Stimulated activated naive CD8-positive, alpha-beta T cell treated with anti-CD3 and anti-CD28 coated beads, Interleukin-15, Interleukin-2, amounts not matched to agents 100 U/mL and 50 U/mL, for 24 hours (primary cell): ENCODE data around the gene LAMC1.
A peak's percentile ranks its signal among the peaks of the same experiment; 100 is the strongest.

Experiments
- ATAC-seq: fragments of 150-1000 bp; cut with Tn5 transposase; one replicate; pipeline ENCODE4 v1.10.0; 2021
- DNase-seq: peaks from one replicate; pipeline ENCODE4 v3.0.0; 2021

The LAMC1 gene

DNA sequence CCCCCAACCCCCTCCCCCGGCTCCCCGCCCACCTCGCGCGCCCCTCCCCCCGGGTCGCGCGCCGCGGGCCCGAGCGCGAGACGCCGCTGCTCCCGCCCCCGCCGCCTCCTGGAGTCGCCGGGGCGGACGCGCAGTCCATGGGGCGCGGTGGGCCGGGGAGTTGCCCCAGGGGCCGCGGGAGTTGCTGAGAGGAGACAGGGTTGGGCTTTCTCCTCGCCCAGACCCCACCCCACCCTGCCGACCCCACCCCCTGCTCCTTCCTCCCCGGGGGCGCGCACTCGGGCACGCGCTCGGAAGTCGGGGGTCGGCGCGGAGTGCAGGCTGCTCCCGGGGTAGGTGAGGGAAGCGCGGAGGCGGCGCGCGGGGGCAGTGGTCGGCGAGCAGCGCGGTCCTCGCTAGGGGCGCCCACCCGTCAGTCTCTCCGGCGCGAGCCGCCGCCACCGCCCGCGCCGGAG is at the start of gene LAMC1:
Gene LAMC1, plus strand, starts transcription at position 275 of the 455 bp plus-strand sequence. CDS start 297 bp downstream, outside the sequence.
- peak; percentile 35 for DNase-seq
- peak; percentile 26 for ATAC-seq

DNA sequence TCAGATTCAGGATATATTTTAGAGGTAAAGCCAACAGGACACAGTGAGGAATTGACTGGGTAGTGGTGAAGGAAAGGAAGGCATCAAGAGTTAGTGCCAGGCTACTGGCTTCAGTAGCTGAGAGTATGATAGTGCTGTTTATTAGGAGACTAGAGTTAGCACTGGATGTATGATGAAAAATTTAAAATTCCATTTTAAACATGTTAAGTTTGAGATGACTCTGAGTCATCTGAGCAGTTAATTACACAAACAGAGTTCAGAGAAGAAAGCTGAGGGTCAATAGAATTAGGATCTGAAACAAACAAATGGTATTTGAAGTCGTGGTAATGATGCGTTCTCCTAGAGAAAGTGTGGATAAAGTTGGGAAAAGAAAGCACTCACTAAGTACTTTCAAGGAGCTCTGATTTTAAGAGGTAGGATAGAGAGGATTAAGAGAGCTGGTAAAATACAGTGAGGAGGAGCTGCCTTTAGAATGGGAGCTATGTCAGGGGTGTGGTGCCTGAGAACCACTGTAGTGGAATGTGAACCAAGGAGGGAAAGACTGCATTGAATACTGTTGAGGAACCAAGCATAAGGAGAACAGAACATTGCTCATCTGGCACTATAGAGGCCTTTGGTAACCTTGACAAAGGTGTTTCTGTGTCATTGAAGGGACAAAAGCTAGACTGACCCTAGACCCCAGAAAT is 48.6 kb upstream of the LAMC1 start:
- DNase-seq, result no peak
- ATAC-seq, result no peak

DNA sequence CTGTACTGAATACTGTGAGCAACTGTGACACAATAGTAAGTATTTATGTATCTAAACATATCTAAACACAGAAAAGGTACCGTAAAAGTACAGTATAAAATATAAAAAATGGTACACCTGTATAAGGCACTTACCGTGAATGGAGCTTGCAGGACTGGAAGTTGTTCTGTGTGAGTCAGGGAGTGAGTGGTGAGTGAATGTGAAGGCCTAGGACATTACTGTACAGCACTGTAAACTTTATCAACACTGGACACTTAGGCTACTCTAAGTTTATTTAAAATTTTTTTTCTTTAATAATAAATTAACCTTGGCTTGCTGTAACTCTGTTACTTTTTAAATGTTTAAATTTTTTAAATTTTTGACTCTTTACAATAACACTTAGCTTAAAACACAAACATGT is 45.7 kb upstream of the LAMC1 start:
- ATAC-seq (no peak), DNase-seq (no peak)

- DNase-seq (no peak), ATAC-seq (no peak)
Observed at GRCh38 chr1:182978151-182978853, 44.9 kb upstream of the LAMC1 start.

GRCh38 chr1:182984138-182984537 is 39.1 kb upstream of the LAMC1 start:
- ATAC-seq, result no peak
- DNase-seq, result no peak

DNA sequence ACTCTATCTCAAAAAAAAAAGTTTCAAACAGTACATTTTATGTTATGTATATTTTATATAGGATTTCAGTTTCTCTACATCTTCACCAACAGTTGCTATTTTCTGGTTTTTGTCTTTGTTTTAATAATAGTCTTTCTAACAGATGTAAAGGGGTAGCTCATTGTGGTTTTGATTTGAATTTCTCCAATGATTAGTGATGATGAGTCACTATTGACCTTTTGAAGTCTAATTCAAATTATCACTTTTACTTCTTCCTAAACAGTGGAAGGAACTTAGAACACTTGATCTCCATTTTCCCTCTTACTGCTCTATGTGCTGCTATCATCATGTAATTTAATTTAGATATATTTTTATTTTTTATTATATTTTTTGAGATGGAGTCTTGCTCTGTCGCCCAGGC is 38.6 kb upstream of the LAMC1 start:
- no peak for ATAC-seq

GRCh38 chr1:182985876-182986275 is 37.3 kb upstream of the LAMC1 start:
- DNase-seq (no peak), ATAC-seq (no peak)

More for the DNA sequence above, 38.6 kb upstream of the LAMC1 start:
- DNase-seq, result no peak

GRCh38 chr1:182990413-182991144 is 32.6 kb upstream of the LAMC1 start:
- ATAC-seq (no peak), DNase-seq (no peak)

GRCh38 chr1:182993746-182994145 is 29.5 kb upstream of the LAMC1 start:
- ATAC-seq, result no peak
- no peak for DNase-seq

DNA sequence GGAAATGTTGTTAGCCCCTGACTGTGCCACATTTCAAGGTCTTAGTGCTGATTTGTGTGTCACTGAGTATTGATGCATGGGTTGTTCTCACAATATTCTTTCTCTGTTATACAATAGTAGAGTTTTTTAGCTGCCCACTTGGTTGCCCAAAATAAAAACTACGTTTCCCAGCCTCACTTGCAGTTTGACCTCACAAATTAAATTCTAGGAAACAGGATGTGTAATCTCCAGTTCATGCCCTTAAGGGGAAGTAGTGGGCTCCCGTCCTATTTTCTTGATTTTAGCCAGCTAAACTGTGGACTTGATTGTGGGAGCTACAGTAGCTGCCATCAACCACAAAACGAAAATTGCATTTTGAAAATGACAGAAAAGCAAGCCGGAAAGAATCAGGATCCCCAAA is 27.3 kb upstream of the LAMC1 start:
- DNase-seq (no peak), ATAC-seq (no peak)

- no peak for ATAC-seq
- DNase-seq, result no peak
Observed at GRCh38 chr1:182996816-182997215, 26.4 kb upstream of the LAMC1 start.

DNA sequence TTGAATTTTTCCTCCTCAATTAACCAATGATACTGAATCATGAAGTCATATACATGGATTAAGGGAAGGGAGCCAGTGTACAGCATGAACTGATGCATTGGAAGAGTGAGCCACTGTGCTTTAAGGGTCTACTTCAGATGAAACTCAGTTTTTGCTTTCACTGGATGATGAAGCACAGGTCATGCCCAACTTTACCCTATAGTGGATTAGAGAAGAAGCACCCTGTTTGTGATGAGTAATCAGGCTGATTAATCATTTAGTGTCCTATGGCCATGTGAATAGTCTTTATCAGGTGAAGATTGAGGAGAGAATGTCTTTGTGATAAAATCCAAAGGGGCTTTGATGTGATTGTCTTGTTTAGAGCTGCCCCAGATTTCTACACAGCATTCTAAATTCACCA is 24.7 kb upstream of the LAMC1 start:
- no peak for DNase-seq
- ATAC-seq, result no peak

DNA sequence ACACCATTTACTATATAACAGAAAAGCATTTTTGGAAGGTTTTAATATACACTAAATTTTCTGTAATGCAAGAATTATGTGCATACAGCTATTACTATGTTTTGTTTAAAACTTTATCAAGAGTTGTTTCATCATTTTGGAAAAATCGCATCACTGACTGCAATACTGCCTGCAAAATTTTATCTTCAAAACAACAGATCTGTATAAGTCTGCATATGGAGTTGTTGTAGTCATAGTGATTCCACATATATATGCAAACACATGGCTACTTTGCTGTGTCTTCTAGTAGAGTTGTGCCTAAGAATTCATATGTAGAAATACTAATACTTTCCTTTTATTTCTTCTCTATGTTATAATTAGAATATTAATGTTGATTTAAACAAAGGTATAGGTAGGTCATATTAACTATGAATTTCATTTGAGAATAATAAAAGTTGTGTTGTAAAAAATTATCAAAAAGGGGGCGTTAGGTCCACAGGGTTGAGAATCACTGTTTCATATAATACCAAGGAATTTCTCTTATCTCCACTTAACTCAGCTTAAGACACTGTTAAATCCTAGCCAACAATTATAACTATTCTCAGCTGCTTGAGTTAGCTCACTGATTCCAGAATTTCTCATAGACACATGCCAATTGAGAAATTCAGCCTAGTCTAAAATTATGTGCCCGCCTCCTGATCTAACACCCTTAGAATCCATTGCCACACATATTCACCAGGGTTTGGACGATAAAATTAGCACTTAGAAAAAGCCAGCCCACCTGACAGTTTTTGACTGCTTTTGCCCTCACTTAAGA is 22.9 kb upstream of the LAMC1 start:
- DNase-seq (no peak), ATAC-seq (no peak)

- DNase-seq (no peak), ATAC-seq (no peak)
Observed at GRCh38 chr1:183002267-183002666, 21.0 kb upstream of the LAMC1 start.

- ATAC-seq (no peak), DNase-seq (no peak)
Observed at GRCh38 chr1:183002797-183003196, 20.4 kb upstream of the LAMC1 start.

DNA sequence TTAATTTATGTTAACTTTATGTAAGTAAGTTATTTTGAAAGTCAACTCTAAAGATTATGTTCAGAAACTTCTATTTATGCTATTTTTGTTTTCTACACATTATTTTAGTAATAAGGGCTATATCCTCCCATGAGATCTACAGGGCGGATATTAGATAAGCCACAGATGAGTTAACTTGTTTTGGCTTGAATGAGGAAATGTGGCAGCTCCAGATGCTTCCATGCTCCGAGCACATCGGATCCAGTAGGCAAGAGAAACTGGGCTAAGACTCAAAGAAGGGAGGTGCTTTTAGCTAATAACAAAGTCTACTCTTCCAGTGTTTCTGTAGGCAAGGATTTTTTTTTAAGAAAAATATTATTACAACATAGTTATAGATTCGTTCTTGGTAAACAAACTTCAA is 20.0 kb upstream of the LAMC1 start:
- ATAC-seq (no peak), DNase-seq (no peak)

GRCh38 chr1:183004141-183004540 is 19.1 kb upstream of the LAMC1 start:
- no peak for ATAC-seq
- no peak for DNase-seq

DNA sequence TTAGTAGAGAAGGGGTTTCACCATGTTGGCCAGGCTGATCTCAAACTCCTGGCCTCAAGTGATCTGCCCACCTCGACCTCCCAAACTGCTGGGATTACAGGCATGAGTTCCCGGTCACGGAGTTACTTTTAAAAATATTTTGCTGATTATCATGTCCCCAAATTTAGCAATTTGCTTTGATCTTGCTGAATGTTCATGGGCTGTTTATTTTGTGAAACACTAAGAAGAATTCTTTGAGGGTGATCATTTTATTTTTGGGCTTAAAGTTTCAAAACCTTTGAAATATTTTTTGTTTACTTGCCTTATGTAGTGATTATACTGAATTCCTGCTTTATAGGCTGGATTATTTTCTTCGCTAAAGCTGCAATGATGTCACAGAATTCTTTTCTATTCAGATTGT is 11.4 kb upstream of the LAMC1 start:
- ATAC-seq (no peak), DNase-seq (no peak)

- ATAC-seq, result no peak
- no peak for DNase-seq
Observed at GRCh38 chr1:183012301-183012994, 10.8 kb upstream of the LAMC1 start.

GRCh38 chr1:183019139-183019740 is 4.0 kb upstream of the LAMC1 start:
- ATAC-seq (no peak), DNase-seq (no peak)

DNA sequence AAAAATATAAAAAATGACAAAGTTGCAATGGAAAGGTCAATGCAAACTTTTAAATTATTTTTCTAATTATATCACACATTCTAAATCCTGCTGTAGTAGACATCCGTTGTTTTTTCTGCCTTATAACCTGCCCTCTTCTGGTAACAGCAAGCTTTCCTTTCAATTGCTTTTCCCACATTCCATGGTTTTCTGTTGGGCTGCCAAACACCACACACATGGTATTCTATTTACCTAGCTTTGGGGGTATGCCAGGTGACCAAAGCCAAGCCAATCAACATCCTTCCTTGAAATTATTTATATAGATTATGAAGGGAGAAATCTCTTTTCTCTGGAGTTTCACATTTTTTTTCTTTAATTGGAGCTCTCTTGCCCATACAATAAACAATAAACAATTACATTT is 3.4 kb upstream of the LAMC1 start:
- no peak for DNase-seq
- no peak for ATAC-seq
